GM12891 (cell line): ENCODE data around the gene TSHZ2.

Experiments
- POLR2A ChIP-seq: IDR thresholded peaks from 2 replicates; pipeline ENCODE4 v1.6.1; 2011; ENCODE audit warnings: low read depth, low read length, control low read depth
- POLR2AphosphoS5 ChIP-seq: IDR thresholded peaks from 2 replicates; pipeline ENCODE4 v1.6.1; 2011; ENCODE audit warnings: low read depth, low read length, control low read depth
- TAF1 ChIP-seq: IDR thresholded peaks from 2 replicates; pipeline ENCODE4 v1.6.1; 2011; ENCODE audit warnings: low read depth, low read length, control low read depth

- TF ChIP-seq POLR2A (no peak), POLR2AphosphoS5 (no peak), TAF1 (no peak)
Measured at GRCh38 chr20:53296025-53296424, 323.9 kb downstream of the TSHZ2 start.
